Jurkat, Clone E6-1 (cell line): ENCODE data around the gene CALCR.

Experiments
- DNase-seq: peaks from one replicate; pipeline ENCODE4 v3.0.0-alpha.2; 2011; ENCODE audit warnings: low read depth, low spot score
- H3K4me3 ChIP-seq: 2 replicates; pipeline ENCODE4 v1.5.1; 2011; ENCODE audit warnings: mild to moderate bottlenecking, low read length, control low read depth, moderate library complexity

Gene CALCR

DNA sequence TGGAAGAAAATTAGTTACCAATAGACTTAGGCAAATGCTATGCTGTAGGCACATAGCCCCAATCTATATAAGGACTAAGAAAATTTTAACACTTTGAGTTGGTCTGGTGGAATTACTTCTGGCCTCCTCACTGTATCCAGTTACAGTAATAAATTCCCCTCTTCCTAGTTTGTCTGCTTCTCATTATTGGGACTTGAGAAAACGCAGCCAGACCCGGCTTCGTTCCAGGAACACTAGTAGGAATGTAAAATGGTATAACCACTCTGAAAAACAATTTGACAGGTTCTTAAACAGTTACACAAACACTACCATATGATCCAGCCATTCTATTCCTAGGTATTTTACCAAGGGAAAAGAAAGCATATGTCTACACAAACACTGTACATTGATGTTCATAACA is 192.2 kb downstream of the CALCR start:
- DNase-seq = no peak
- no peak overlapping the region for H3K4me3 ChIP-seq

DNA sequence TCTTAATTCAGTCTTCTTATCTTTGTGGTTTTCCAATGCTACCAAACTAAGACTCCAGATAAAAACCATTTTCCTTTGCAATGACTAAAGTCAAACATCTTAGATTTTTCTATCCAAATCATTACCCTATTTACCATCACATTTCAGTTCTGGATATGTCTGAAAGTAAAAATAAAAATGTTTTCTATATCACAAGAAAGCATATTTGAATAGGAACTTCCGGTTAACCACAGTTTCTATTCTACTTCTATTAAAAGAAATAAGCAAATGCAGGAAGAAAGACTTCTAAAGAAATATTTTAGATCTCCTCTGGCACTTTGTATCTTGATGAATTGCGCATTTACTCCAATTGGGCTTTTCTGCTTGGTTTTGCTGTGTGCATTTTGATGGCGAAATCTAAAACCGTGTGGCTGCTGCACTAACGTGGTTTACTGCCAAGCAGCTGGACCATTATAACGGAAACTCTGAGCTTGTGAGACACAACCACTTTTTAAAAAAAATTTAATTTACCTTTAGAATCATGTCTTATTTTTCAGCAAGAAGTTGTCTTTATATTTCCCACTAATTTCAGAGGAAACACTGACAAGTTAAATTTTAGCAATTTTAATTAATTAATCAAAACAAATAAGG is 196.3 kb downstream of the CALCR start:
- no peak overlapping the region for H3K4me3 ChIP-seq
- peak; percentile 5 for DNase-seq

DNA sequence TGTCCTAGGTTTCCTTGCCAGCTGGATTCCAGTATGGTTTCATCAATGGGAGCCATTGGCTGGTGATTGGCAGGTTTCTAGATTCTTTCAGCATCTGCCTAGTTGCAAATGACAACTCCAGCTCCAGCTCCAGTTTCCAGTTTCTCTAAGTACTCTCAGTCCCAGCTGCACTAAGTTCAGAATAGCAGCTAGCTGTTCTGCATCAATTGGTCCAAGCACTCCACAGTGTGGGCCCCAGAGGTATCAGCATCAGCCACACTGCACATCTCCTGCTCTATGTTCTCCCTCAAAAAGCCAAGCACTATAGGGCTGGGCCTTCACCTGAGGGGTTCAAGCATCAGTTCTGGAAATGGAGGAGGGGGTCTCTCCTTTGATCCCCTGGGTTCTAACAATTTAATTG is 198.9 kb downstream of the CALCR start:
- H3K4me3 ChIP-seq = no peak overlapping the region
- no peak for DNase-seq
